GM23338 (cell line): Measurements from ENCODE around the gene CDH4. TPM values are rescaled to one million over a fixed set of nuclear protein-coding genes. Genes with fewer than 3 reads are reported as not detected.

ENCODE experiments used
- ATAC-seq: fragments of 200-7000 bp; cut with Tn5 transposase; 3 replicates; pipeline ENCODE4 v1.9.1; 2020
- DNase-seq: peaks from one replicate; pipeline ENCODE4 v3.0.0-alpha.2; 2015; ENCODE audit warnings: low spot score
- H2AFZ ChIP-seq: fragments of 200-600 bp; sonication (generic); 2 replicates; pipeline ENCODE4 v1.8.0; 2016; ENCODE audit warnings: antibody characterized with exemption, mild to moderate bottlenecking, moderate library complexity
- H3F3A ChIP-seq: fragments of 200-600 bp; sonication (generic); replicated peaks from 2 replicates; pipeline ENCODE4 v1.8.0; 2017; ENCODE audit warnings: antibody characterized with exemption, mixed run types, low read depth
- H3K27ac ChIP-seq: fragments of 200-600 bp; sonication (generic); 2 replicates; pipeline ENCODE4 v1.6.1; 2016; ENCODE audit warnings: low read depth
- H3K27me3 ChIP-seq: fragments of 200-600 bp; sonication (generic); 2 replicates; pipeline ENCODE4 v1.8.0; 2016; ENCODE audit warnings: mild to moderate bottlenecking, mixed run types, moderate library complexity; ENCODE audit not compliant: insufficient read depth
- H3K36me3 ChIP-seq: fragments of 200-600 bp; sonication (generic); 2 replicates; pipeline ENCODE4 v1.8.0; 2016; ENCODE audit warnings: mild to moderate bottlenecking; ENCODE audit not compliant: insufficient read depth
- H3K4me1 ChIP-seq: fragments of 200-600 bp; sonication (generic); 2 replicates; pipeline ENCODE4 v1.8.0; 2016; ENCODE audit warnings: mild to moderate bottlenecking, moderate library complexity; ENCODE audit not compliant: insufficient read depth
- H3K4me2 ChIP-seq: fragments of 200-600 bp; sonication (generic); 2 replicates; pipeline ENCODE4 v1.7.1; 2017; ENCODE audit warnings: mixed run types
- H3K4me3 ChIP-seq: fragments of 200-600 bp; sonication (generic); 2 replicates; pipeline ENCODE4 v1.6.1; 2016; ENCODE audit warnings: mixed run types
- H3K79me2 ChIP-seq: fragments of 200-600 bp; sonication (generic); replicated peaks from 2 replicates; pipeline ENCODE4 v1.8.0; 2017; ENCODE audit warnings: mild to moderate bottlenecking; ENCODE audit not compliant: insufficient read depth
- H3K9me2 ChIP-seq: fragments of 200-600 bp; sonication (generic); 2 replicates; pipeline ENCODE4 v1.8.0; 2017; ENCODE audit not compliant: insufficient read depth
- H4K20me1 ChIP-seq: fragments of 200-600 bp; sonication (generic); replicated peaks from 2 replicates; pipeline ENCODE4 v1.8.0; 2017; ENCODE audit warnings: mild to moderate bottlenecking; ENCODE audit not compliant: insufficient read depth
- H3K27ac Mint-ChIP-seq: 2 replicates; pipeline ENCODE4 v1.8.0; 2020; ENCODE audit warnings: inconsistent platforms, mild to moderate bottlenecking, moderate library complexity, mixed read lengths
- H3K27me3 Mint-ChIP-seq: 3 replicates; pipeline ENCODE4 v1.8.0; 2022; ENCODE audit warnings: low read depth, mild to moderate bottlenecking, moderate library complexity, mixed read lengths, inconsistent platforms; ENCODE audit not compliant: insufficient read depth, poor library complexity
- H3K36me3 Mint-ChIP-seq: 3 replicates; pipeline ENCODE4 v1.8.0; 2021; ENCODE audit warnings: low read depth, mild to moderate bottlenecking, inconsistent platforms, moderate library complexity, mixed read lengths
- H3K4me1 Mint-ChIP-seq: 3 replicates; pipeline ENCODE4 v1.8.0; 2020; ENCODE audit warnings: mild to moderate bottlenecking, inconsistent platforms, mixed read lengths
- H3K4me3 Mint-ChIP-seq: 3 replicates; pipeline ENCODE4 v1.8.0; 2021; ENCODE audit warnings: moderate library complexity, mild to moderate bottlenecking, inconsistent platforms, mixed read lengths
- H3K9me3 Mint-ChIP-seq: 3 replicates; pipeline ENCODE4 v1.8.0; 2020; ENCODE audit warnings: moderate library complexity, mild to moderate bottlenecking, inconsistent platforms, mixed read lengths
- EZH2 ChIP-seq: fragments of 200-600 bp; sonication (generic); IDR thresholded peaks from one replicate; pipeline ENCODE4 v1.8.0; 2017; ENCODE audit warnings: antibody characterized with exemption, mild to moderate bottlenecking, low read depth; ENCODE audit not compliant: unreplicated experiment
- EZH2phosphoT487 ChIP-seq: fragments of 200-600 bp; sonication (generic); IDR thresholded peaks from one replicate; pipeline ENCODE4 v1.8.1; 2018; ENCODE audit warnings: antibody characterized with exemption; ENCODE audit not compliant: unreplicated experiment
- NANOG ChIP-seq: IDR thresholded peaks from 2 replicates; pipeline ENCODE4 v1.6.1; 2016; ENCODE audit warnings: antibody characterized with exemption, borderline replicate concordance
- ZNF462 ChIP-seq: fragments of 250-450 bp; sonication (Bioruptor Pico); IDR thresholded peaks from 2 replicates; pipeline ENCODE4 v1.5.0; 2020; ENCODE audit warnings: mild to moderate bottlenecking, moderate library complexity
- polyA plus RNA-seq: library from polyadenylated mRNA; unstranded; fragments of >200 nt; fragmentation: Nextera tagmentation; extraction: Ambion mirVana; gene quantifications from 2 replicates; pipeline ENCODE4 v1.2.1, GENCODE V29; 2016
- total RNA-seq: library from RNA; depleted of rRNA; stranded (reverse); fragments of >200 nt; shearing (Covaris generic); gene quantifications from 2 replicates; pipeline ENCODE4 v1.2.3, GENCODE V29; 2014

The CDH4 gene
- total and polyA plus RNA-seq, 2 experiments from 2014 or later: 1.2 to 4.2 TPM

- H3K27ac ChIP-seq: peak overlapping the region; percentile 82
- Mint-ChIP-seq H3K27ac (peak overlapping the region; percentile 84), H3K9me3 (peaks cover 11% of the 10 kb centered on the region)
These were observed 245.1 kb downstream of the CDH4 start for GRCh38 chr20:61497029-61497627.

GRCh38 chr20:61499859-61500554 lies 247.9 kb downstream of the CDH4 start:
- H3K4me1 ChIP-seq: peaks cover 30% of the 10 kb centered on the region
- no peaks in the 10 kb centered on the region for H3K79me2 ChIP-seq
- no peak for ATAC-seq
- H4K20me1 ChIP-seq: no peaks in the 10 kb centered on the region
- no peak overlapping the region; the same call in 1 of the 2 replicates for H3K27ac Mint-ChIP-seq
- TF ChIP-seq EZH2: no peak
- no peak for TF ChIP-seq ZNF462 (CRISPR knock-in tag)
- peaks cover 8% of the 10 kb centered on the region for H3K27me3 Mint-ChIP-seq
- no peak overlapping the region for H3K4me3 ChIP-seq
- no peak for DNase-seq
- peaks cover 5% of the 10 kb centered on the region; the same call in 1 of the 2 replicates for H3K9me2 ChIP-seq
- H3K4me3 Mint-ChIP-seq: no peak overlapping the region
- peaks cover 14% of the 10 kb centered on the region for H3K9me3 Mint-ChIP-seq
- peak overlapping the region; percentile 58; the same call in 1 of the 2 replicates for H3K27ac ChIP-seq
- H2AFZ ChIP-seq: no peak overlapping the region
- no peaks in the 10 kb centered on the region for H3K36me3 ChIP-seq
- peaks cover 37% of the 10 kb centered on the region for H3K4me1 Mint-ChIP-seq
- peaks cover 16% of the 10 kb centered on the region for H3K36me3 Mint-ChIP-seq
- H3K27me3 ChIP-seq: no peaks in the 10 kb centered on the region
- no peak overlapping the region for H3K4me2 ChIP-seq
- 0 out of 2 replicates have a peak, but pooled peaks cover 3% of the 10 kb centered on the region for H3F3A ChIP-seq

More at GRCh38 chr20:61497029-61497627, 245.1 kb downstream of the CDH4 start:
- H3K27me3 Mint-ChIP-seq: peaks cover 8% of the 10 kb centered on the region
- no peaks in the 10 kb centered on the region for H3K36me3 ChIP-seq
- peaks cover 34% of the 10 kb centered on the region for H3K4me1 ChIP-seq
- ATAC-seq (peak; percentile 83), DNase-seq (peak; percentile 84)
- TF ChIP-seq NANOG (peak; percentile 23; the same call in 1 of the 2 replicates), EZH2phosphoT487 (no peak)
- H3K36me3 Mint-ChIP-seq: peaks cover 8% of the 10 kb centered on the region; the same call in 2 of the 3 replicates
- peak overlapping the region; percentile 6; the same call in 1 of the 2 replicates for H3K4me3 ChIP-seq
- no peaks in the 10 kb centered on the region for H3K27me3 ChIP-seq
- H3K4me1 Mint-ChIP-seq: peaks cover 49% of the 10 kb centered on the region
- 0 out of 2 replicates have a peak, but pooled peaks cover 3% of the 10 kb centered on the region for H3F3A ChIP-seq
- H2AFZ ChIP-seq: no peak overlapping the region
- peak overlapping the region; percentile 49; the same call in 2 of the 3 replicates for H3K4me3 Mint-ChIP-seq
- H3K9me2 ChIP-seq: peaks cover 6% of the 10 kb centered on the region; the same call in 1 of the 2 replicates
- H4K20me1 ChIP-seq: no peaks in the 10 kb centered on the region
- peak overlapping the region; percentile 2; the same call in 1 of the 2 replicates for H3K4me2 ChIP-seq
- no peaks in the 10 kb centered on the region for H3K79me2 ChIP-seq
